Neural cell (in vitro differentiated cells): Measurements from ENCODE around the gene CCDC107. TPM values are rescaled to one million over a fixed set of nuclear protein-coding genes. Genes with fewer than 3 reads are reported as not detected.
"Not testable (repeated sequence)": the region's sequence is repeated elsewhere in the genome, so short reads cannot be mapped to it uniquely, and the experiment has no call there.

Source experiments
- H2AFZ ChIP-seq: fragments of 200-600, 300-800 bp; sonication (generic), shearing (Covaris generic); 2 replicates; pipeline ENCODE4 v1.6.0; 2014; ENCODE audit warnings: low read depth, mild to moderate bottlenecking, antibody characterized with exemption, low read length, moderate library complexity
- H3F3A ChIP-seq: fragments of 200-600 bp; shearing (Covaris generic); 2 replicates; pipeline ENCODE4 v1.6.1; 2016; ENCODE audit warnings: mild to moderate bottlenecking, moderate library complexity, mixed read lengths, antibody characterized with exemption, low read length; ENCODE audit not compliant: insufficient read depth, poor library complexity, severe bottlenecking
- H3K27ac ChIP-seq: fragments of 200-600, 300-800 bp; sonication (generic), shearing (Covaris generic); 2 replicates; pipeline ENCODE4 v1.5.1; 2014; ENCODE audit warnings: mild to moderate bottlenecking, low read length, moderate library complexity
- H3K27me3 ChIP-seq: fragments of 300-800, 200-600 bp; sonication (generic), shearing (Covaris generic); 2 replicates; pipeline ENCODE4 v1.6.0; 2014; ENCODE audit warnings: mild to moderate bottlenecking, low read depth, low read length, moderate library complexity; ENCODE audit not compliant: insufficient read depth
- H3K36me3 ChIP-seq: fragments of 300-800, 200-600 bp; sonication (generic), shearing (Covaris generic); 2 replicates; pipeline ENCODE4 v1.5.1; 2014; ENCODE audit warnings: mild to moderate bottlenecking, antibody characterized with exemption, low read length, moderate library complexity; ENCODE audit not compliant: insufficient read depth
- H3K4me2 ChIP-seq: fragments of 300-800, 200-600 bp; sonication (generic), shearing (Covaris generic); 2 replicates; pipeline ENCODE4 v1.6.0; 2014; ENCODE audit warnings: mild to moderate bottlenecking, low read length
- H3K4me3 ChIP-seq: fragments of 300-800, 200-600 bp; sonication (generic), shearing (Covaris generic); 2 replicates; pipeline ENCODE4 v1.5.1; 2014; ENCODE audit warnings: mild to moderate bottlenecking, low read length, moderate library complexity
- H3K79me2 ChIP-seq: fragments of 200-600 bp; shearing (Covaris generic); replicated peaks from 2 replicates; pipeline ENCODE4 v1.6.0; 2014; ENCODE audit warnings: mild to moderate bottlenecking, low read length, moderate library complexity; ENCODE audit not compliant: insufficient read depth
- H3K9ac ChIP-seq: fragments of 300-800, 200-600 bp; sonication (generic), shearing (Covaris generic); 2 replicates; pipeline ENCODE4 v1.6.1; 2016; ENCODE audit warnings: mild to moderate bottlenecking, low read length, mixed read lengths
- H3K9me2 ChIP-seq: fragments of 200-600 bp; shearing (Covaris generic); 2 replicates; pipeline ENCODE4 v1.6.1; 2016; ENCODE audit warnings: mild to moderate bottlenecking, low read length, mixed read lengths; ENCODE audit not compliant: insufficient read depth
- H3K9me3 ChIP-seq: fragments of 200-600, 300-800 bp; sonication (generic), shearing (Covaris generic); 2 replicates; pipeline ENCODE4 v1.6.1; 2016; ENCODE audit warnings: mild to moderate bottlenecking, mixed run types, low read length, moderate library complexity, mixed read lengths
- H4K20me1 ChIP-seq: fragments of 200-600 bp; shearing (Covaris generic); 2 replicates; pipeline ENCODE4 v1.6.1; 2016; ENCODE audit warnings: mild to moderate bottlenecking, mixed run types; ENCODE audit not compliant: insufficient read depth
- EZH2 ChIP-seq: fragments of 200-600, 300-800 bp; shearing (Covaris generic), sonication (generic); IDR thresholded peaks from 2 replicates; pipeline ENCODE4 v1.6.1; 2014; ENCODE audit warnings: antibody characterized with exemption, low read length, borderline replicate concordance, mild to moderate bottlenecking; ENCODE audit not compliant: insufficient read depth, poor library complexity, severe bottlenecking
- MXI1 ChIP-seq: fragments of 450-650 bp; conservative IDR thresholded peaks from 2 replicates; pipeline ENCODE4 v1.6.1; 2014; ENCODE audit warnings: antibody characterized with exemption, mild to moderate bottlenecking; ENCODE audit not compliant: poor library complexity, severe bottlenecking
- RAD21 ChIP-seq: fragments of 450-650 bp; conservative IDR thresholded peaks from 2 replicates; pipeline ENCODE4 v1.6.1; 2014; ENCODE audit warnings: antibody characterized with exemption, mild to moderate bottlenecking, moderate library complexity
- SMC3 ChIP-seq: fragments of 450-650 bp; conservative IDR thresholded peaks from 2 replicates; pipeline ENCODE4 v1.6.1; 2014; ENCODE audit warnings: antibody characterized with exemption, mild to moderate bottlenecking, moderate library complexity; ENCODE audit not compliant: poor library complexity
- polyA plus RNA-seq: library from polyadenylated mRNA; depleted of rRNA; stranded (reverse); fragments of >200 nt; gene quantifications from 2 replicates; pipeline ENCODE4 v1.2.3, GENCODE V29; 2014
- TF ChIP-seq, protein P1 (sequence below): fragments of 450-650 bp; IDR thresholded peaks from 2 replicates; pipeline ENCODE4 v1.5.1; 2014; ENCODE audit warnings: antibody characterized with exemption, mild to moderate bottlenecking, moderate library complexity; ENCODE audit not compliant: poor library complexity, severe bottlenecking

Gene CCDC107
- polyA plus RNA-seq, 1 donor from 2014 or later = 41.4 TPM

DNA sequence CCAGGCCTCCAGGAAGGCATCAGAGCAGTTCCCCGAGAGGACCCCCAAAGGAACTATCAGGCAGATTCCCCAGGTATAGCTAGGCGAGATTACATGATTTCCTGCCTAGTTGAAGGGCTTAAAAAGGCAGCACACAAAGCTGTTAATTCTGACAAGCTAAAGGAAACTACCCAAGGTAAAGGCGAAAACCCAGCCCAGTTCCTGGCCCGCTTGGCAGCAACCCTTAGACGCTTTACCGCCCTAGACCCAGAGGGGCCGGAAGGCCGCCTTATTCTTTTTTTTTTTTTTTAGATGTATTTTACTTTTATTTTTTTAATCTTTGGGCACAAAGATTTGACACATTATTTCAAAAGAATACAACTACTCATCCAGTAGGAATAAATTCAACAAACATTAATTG, 19.3 kb upstream of the CCDC107 start:
- not testable (repeated sequence) for H3K4me3 ChIP-seq, H3F3A ChIP-seq, H4K20me1 ChIP-seq, H3K4me2 ChIP-seq, H3K27me3 ChIP-seq, H3K36me3 ChIP-seq, H2AFZ ChIP-seq, H3K9me2 ChIP-seq, H3K9me3 ChIP-seq, H3K79me2 ChIP-seq, H3K9ac ChIP-seq, H3K27ac ChIP-seq

DNA sequence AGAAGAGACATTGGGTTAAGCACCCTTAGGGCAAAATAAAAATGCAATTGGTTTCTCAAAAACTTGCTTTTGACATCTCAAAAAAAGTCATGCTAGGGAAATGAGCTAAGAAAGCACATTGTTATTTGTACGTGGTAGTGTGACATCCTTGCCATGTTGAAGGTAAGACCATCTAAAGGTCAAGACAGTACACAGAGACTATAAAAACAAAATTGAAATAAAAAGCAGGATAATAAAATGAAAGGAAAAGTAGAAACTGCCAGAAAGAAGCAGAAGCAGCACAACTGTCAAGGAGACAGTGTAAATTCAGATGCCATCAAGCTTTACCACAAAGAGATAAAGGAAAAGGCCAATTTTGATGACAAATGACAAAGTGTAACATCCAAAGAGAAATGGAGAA, 18.9 kb upstream of the CCDC107 start:
- H3K27me3 ChIP-seq, H3K9me2 ChIP-seq, H2AFZ ChIP-seq, H3K4me3 ChIP-seq, H3K9ac ChIP-seq, H4K20me1 ChIP-seq, H3K27ac ChIP-seq, H3K79me2 ChIP-seq, H3K4me2 ChIP-seq, H3K36me3 ChIP-seq, H3K9me3 ChIP-seq, H3F3A ChIP-seq: not testable (repeated sequence)

DNA sequence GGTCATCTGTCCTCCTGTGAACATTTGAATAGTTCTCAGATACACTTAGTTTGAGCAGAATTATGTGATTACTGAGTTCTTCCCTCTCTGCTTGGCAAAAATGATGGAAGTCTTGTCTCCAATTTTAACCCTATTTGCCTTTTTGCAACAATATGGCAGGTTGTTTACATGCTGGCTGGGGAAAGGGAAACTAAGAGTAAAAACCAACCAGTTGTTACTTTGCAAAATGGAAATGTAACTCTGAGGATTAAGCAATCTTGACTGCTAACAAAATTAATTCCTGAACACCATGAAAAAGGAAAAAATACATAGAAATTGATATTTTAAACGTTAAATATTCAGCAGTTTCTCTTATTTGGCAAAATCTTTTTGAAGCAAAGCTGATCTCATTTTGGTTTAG, 18.5 kb upstream of the CCDC107 start:
- Histone ChIP-seq H3K4me2 (no peak overlapping the region), H3K9ac (no peak overlapping the region), H3K4me3 (no peak overlapping the region), H4K20me1 (no peaks in the 10 kb centered on the region), H3F3A (no peaks in the 10 kb centered on the region), H3K27me3 (no peaks in the 10 kb centered on the region), H2AFZ (no peak overlapping the region), H3K36me3 (no peaks in the 10 kb centered on the region), H3K9me2 (no peaks in the 10 kb centered on the region), H3K27ac (no peak overlapping the region), H3K9me3 (no peaks in the 10 kb centered on the region), H3K79me2 (no peaks in the 10 kb centered on the region)
- TF ChIP-seq SMC3 (no peak), RAD21 (no peak), MXI1 (no peak), EZH2 (no peak)
- TF ChIP-seq, protein P1, sequence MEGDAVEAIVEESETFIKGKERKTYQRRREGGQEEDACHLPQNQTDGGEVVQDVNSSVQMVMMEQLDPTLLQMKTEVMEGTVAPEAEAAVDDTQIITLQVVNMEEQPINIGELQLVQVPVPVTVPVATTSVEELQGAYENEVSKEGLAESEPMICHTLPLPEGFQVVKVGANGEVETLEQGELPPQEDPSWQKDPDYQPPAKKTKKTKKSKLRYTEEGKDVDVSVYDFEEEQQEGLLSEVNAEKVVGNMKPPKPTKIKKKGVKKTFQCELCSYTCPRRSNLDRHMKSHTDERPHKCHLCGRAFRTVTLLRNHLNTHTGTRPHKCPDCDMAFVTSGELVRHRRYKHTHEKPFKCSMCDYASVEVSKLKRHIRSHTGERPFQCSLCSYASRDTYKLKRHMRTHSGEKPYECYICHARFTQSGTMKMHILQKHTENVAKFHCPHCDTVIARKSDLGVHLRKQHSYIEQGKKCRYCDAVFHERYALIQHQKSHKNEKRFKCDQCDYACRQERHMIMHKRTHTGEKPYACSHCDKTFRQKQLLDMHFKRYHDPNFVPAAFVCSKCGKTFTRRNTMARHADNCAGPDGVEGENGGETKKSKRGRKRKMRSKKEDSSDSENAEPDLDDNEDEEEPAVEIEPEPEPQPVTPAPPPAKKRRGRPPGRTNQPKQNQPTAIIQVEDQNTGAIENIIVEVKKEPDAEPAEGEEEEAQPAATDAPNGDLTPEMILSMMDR = no peak

DNA sequence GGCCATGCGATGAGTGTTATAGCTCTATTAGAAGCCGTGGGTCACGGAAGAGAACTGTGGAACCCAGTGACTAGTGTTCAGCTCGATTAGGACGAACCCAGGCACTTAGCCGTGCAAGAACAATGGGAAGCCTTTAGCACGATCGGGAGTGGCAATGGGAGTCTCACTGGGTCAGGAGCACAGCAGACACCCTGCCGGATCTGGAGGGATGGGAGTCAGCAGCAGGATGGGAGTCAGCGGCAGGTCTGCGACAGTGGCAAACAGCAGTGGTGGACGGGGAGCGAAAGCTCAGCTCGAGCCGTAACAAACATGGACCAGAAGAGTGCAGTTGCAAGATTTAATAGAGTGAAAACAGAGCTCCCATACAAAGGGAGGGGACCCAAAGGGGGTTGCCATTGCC, 17.7 kb upstream of the CCDC107 start:
- H3K9ac ChIP-seq, H4K20me1 ChIP-seq, H3K27me3 ChIP-seq, H3K36me3 ChIP-seq, H3K9me2 ChIP-seq, H3K4me3 ChIP-seq, H3K79me2 ChIP-seq, H3K4me2 ChIP-seq, H3K27ac ChIP-seq, H3F3A ChIP-seq, H3K9me3 ChIP-seq, H2AFZ ChIP-seq: not testable (repeated sequence)

DNA sequence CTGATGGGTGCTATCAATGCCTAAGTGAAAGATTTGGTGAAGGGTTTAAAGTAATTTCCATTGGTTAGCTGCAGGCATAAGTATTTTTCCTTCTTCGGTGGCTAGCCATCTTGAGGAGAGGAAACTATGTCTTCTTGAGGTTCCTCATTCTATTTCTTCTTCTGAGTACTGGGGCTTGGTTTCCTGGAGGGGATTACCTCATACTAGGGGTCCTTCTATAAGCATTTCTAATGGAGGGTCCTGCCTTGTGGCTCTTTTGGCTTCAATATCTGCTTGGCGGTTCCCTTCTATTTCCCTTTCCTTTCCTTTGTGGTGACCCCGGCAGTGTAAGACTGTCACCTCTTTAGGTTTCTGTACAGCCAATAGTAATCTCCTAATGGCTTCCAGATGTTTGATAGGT, 16.6 kb upstream of the CCDC107 start:
- H3K4me3 ChIP-seq, H4K20me1 ChIP-seq, H3K27ac ChIP-seq, H3K27me3 ChIP-seq, H3K9me3 ChIP-seq, H3K36me3 ChIP-seq, H3K4me2 ChIP-seq, H2AFZ ChIP-seq, H3K79me2 ChIP-seq, H3K9ac ChIP-seq, H3K9me2 ChIP-seq, H3F3A ChIP-seq: not testable (repeated sequence)
